HAP-1 (cell line): Measurements from ENCODE around the gene SYK.

ENCODE experiments used
- DNase-seq, 2 experiments: peaks; one replicate each; pipeline ENCODE4 v3.0.0-alpha.2; 2016 to 2020; ENCODE audit warnings: low spot score in 2 of 2
- H3K27me3 ChIP-seq: fragments of 250-450 bp; sonication (Bioruptor Pico); 2 replicates; pipeline ENCODE4 v1.5.1; 2020; ENCODE audit warnings: low read depth, mild to moderate bottlenecking, moderate library complexity
- H3K36me3 ChIP-seq: fragments of 250-450 bp; sonication (Bioruptor Pico); replicated peaks from 2 replicates; pipeline ENCODE4 v1.5.1; 2020; ENCODE audit warnings: mild to moderate bottlenecking
- H3K4me1 ChIP-seq: fragments of 250-450 bp; sonication (Bioruptor Pico); 2 replicates; pipeline ENCODE4 v1.5.1; 2020; ENCODE audit warnings: mild to moderate bottlenecking
- H3K4me3 ChIP-seq: fragments of 250-450 bp; sonication (Bioruptor Pico); 2 replicates; pipeline ENCODE4 v1.5.1; 2020; ENCODE audit warnings: mild to moderate bottlenecking, moderate library complexity
- H3K9me3 ChIP-seq: fragments of 250-450 bp; sonication (Bioruptor Pico); 2 replicates; pipeline ENCODE4 v1.5.1; 2020; ENCODE audit warnings: mild to moderate bottlenecking, moderate library complexity
- in situ Hi-C: fragments of 300-500 bp; cut with MboI; formaldehyde crosslinking; loops from 3 replicates; pipeline ENCODE4 v1.14.3; 2020; ENCODE audit warnings: low sequenced_read_pairs, inconsistent platforms, mixed read lengths

The SYK gene

DNA sequence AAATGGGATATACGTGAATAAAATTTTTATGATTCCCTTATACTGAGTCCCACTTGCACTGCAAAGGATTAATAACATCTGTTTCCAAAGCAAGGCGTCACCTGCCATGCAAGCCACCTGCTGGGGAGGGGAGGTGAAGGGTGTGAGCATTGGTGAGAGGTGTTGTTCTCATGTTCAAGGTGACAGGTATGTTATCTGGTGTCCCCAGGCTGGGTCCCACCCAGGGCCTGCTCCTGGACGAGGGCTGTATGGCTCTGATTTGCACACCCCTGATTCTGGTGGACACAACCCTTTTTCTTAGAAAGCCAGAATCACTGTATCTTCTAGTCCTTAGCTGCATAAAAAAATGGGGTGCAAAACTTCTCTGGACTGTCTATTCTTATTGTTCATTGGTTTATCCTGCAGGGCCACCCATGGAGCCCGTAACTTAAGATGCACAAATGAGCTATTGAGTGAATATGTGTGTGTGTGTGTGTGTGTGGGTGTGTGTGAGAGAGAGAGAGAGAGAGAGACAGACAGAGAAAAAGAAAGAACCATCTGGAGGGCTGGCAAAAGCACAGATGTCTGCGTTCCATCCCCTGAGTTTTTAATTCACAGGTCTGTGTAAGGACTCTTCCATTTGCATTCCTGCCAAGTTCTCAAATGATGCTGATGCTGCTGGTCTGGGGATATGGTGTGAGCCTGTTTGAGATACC, 53.7 kb downstream of the SYK start:
- H3K9me3 ChIP-seq = no peaks in the 10 kb centered on the region
- no peaks in the 10 kb centered on the region for H3K4me1 ChIP-seq
- H3K27me3 ChIP-seq = no peaks in the 10 kb centered on the region
- in situ Hi-C loops = no loop called here
- H3K36me3 ChIP-seq = no peaks in the 10 kb centered on the region
- DNase-seq = no peak
- H3K4me3 ChIP-seq = no peak overlapping the region

DNA sequence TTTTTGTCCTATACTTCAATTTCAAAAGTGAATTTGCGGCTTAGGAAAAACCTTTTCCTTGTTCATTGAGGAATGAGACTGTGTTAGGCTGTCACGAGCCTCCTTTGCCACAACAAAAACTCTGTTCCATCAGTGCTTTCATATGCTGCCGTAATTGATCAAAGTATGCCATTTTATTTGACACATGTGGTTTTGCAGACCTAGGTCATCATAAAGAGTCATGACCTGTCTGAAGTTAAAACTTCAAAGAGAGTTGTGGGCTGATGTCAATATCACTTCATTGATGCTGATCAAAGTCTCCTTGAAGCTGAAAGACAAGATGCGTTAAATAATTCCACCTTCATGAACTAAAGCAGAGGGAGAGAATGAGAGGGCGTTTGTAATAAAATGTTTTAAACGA, 55.5 kb downstream of the SYK start:
- no peaks in the 10 kb centered on the region for H3K4me1 ChIP-seq
- H3K9me3 ChIP-seq = no peaks in the 10 kb centered on the region
- H3K27me3 ChIP-seq = no peaks in the 10 kb centered on the region
- H3K4me3 ChIP-seq = no peak overlapping the region
- no peaks in the 10 kb centered on the region for H3K36me3 ChIP-seq
- no peak for DNase-seq
- in situ Hi-C loops = no loop called here

DNA sequence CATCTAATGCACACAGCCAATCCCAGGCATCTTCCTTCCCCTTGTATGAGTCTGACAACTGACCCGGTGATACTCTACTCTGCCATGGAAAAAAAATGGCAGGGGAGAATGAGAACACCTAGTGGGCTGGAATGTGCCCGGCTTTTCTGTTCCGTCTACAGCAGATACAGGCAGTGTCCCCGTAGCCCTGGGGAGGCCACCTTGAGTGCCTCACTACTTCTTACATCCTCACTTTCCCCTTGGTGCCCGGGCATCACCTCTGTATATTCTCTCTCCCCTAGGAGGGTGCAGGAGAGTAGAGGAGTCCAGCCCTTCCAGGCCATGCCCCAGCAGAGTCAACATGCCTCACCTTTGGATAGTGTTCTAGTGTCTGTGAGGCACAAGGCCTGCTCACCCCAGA, 56.2 kb downstream of the SYK start:
- in situ Hi-C loops = no loop called here
- Histone ChIP-seq H3K4me3 (no peak overlapping the region), H3K9me3 (no peaks in the 10 kb centered on the region), H3K27me3 (no peaks in the 10 kb centered on the region), H3K36me3 (no peaks in the 10 kb centered on the region), H3K4me1 (no peaks in the 10 kb centered on the region)
- DNase-seq = no peak

DNA sequence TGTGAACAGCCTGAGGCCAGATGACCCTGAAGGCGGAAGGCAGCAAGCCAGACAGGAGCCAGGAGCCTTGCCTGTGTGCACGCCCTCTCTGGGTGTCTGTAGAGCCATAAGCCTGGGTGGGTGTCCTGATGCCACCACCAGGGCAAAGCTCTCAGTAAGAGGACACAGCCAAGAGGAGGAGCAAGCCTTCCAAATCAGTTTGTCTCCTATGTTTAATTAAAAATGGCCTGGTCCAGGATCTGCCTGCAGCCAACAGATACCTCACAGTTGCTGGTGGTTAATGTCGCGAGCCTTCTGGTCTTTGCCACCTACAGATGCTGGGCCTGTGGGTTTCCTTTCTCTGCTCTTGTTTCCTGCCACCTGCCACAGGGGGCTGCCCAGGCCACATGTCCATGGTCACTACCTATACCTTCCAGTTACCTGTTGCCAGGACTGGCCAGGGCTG, 56.9 kb downstream of the SYK start:
- Histone ChIP-seq H3K36me3 (no peaks in the 10 kb centered on the region), H3K4me1 (no peaks in the 10 kb centered on the region), H3K27me3 (no peaks in the 10 kb centered on the region), H3K4me3 (no peak overlapping the region), H3K9me3 (no peaks in the 10 kb centered on the region)
- no peak for DNase-seq
- in situ Hi-C loops = no loop called here

DNA sequence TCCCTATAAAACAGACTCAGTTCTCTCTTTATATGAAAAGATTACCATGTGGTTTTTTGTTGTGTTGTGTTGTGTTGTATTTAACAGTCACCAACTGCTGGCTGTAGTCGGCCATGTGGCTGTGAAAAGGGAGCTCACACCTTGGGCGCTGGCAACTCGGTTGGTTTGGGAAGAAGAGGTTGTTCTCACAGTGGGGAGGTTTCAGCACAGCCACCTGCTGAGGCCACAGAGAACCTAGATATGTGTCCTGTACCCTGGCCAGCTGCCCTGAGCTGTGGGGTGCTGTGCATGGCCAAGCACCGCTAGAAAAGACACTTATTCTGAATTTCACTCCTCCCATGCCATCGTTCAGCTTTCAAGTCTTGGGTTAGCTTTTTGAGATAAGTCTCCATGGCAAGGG, 58.8 kb downstream of the SYK start:
- no peak overlapping the region for H3K4me3 ChIP-seq
- H3K9me3 ChIP-seq = no peaks in the 10 kb centered on the region
- in situ Hi-C loops = no loop called here
- no peak for DNase-seq
- H3K4me1 ChIP-seq = no peaks in the 10 kb centered on the region
- H3K36me3 ChIP-seq = no peaks in the 10 kb centered on the region
- H3K27me3 ChIP-seq = no peaks in the 10 kb centered on the region

DNA sequence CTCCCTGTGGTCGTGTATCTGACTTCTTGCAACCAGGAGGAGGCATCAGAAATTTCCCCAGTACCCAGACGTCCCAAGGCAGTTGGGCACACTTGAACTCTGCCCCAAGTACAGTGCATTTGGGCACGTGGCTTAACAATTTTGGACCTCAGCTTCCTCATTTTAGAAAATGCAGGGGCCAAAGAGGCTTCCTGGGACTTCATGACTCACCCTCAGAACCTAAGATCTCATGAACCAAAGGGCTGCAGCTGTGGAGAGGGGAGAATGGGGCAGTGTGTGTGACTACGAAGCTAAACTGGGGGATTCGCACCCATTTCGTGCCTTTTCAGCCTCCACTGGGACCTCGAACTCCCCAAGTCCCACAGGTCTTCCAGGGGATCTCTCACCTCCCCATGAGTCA, 59.2 kb downstream of the SYK start:
- Histone ChIP-seq H3K27me3 (no peaks in the 10 kb centered on the region), H3K36me3 (no peaks in the 10 kb centered on the region)
- in situ Hi-C loops = no loop called here

DNA sequence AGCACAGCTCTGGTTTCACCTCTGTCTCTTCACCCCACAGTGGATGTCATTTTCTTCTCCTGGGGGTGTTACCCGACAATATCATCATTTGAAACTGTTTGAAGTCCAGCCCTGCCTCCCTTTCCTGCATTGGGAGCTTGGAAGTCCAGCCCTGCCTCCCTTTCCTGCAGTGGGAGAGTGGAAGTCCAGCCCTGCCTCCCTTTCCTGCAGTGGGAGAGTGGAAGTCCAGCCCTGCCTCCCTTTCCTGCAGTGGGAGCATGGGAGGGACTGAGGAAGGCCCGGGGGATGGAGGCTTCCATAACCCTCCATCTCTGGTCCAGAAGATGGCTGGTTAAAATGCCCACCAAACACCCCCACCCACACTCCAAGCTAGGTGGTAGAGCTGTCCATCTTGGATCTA, 59.8 kb downstream of the SYK start:
- in situ Hi-C loops = no loop called here
- H3K4me3 ChIP-seq = no peak overlapping the region

More for the DNA sequence above, 59.2 kb downstream of the SYK start:
- Histone ChIP-seq H3K9me3 (no peaks in the 10 kb centered on the region), H3K4me1 (no peaks in the 10 kb centered on the region), H3K4me3 (no peak overlapping the region)
- DNase-seq = no peak

DNA sequence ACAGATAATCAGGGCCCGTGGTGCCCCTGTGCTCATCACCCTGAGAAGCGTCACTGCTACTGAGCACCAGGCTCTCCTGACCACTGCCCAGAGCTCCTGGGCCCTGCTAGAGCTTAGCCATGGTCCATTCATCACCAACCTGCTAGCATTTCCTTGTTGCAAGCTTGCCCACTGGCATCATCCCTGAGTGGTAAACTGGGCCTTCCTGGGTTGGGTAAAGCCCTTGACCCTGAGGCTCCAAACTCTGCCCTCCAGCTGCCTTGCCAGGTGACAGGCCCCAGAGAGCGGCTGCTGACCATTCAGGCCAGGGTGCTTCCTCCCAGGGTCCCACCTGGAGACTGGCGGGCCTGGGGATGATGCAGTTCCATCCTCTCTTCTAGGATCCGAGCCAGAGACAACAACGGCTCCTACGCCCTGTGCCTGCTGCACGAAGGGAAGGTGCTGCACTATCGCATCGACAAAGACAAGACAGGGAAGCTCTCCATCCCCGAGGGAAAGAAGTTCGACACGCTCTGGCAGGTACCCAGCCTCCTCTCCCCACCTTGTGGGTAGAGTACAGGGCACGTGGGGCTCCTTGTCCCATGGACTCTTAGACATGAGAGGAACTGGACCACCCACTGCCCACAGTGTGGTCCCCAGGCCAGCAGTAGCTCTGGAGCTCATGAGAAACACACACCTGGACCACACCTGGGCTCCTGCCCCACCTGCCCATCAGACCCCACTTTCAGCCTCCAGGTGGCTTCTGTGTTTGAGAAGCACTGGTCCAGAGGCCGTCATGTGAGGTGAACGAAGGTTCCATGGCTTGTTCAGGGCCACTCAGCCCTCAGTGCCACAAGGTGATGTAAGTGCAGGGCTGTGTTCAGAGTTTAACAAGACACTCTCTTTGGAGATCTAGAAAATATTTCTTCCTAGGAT, 60.5 kb downstream of the SYK start:
- DNase-seq = no peak
- Histone ChIP-seq H3K4me1 (no peaks in the 10 kb centered on the region), H3K36me3 (no peaks in the 10 kb centered on the region), H3K4me3 (no peak overlapping the region), H3K27me3 (no peaks in the 10 kb centered on the region), H3K9me3 (no peaks in the 10 kb centered on the region)
- in situ Hi-C loops = no loop called here

More for the DNA sequence above, 59.8 kb downstream of the SYK start:
- Histone ChIP-seq H3K9me3 (no peaks in the 10 kb centered on the region), H3K27me3 (no peaks in the 10 kb centered on the region), H3K4me1 (no peaks in the 10 kb centered on the region), H3K36me3 (no peaks in the 10 kb centered on the region)
- no peak for DNase-seq

DNA sequence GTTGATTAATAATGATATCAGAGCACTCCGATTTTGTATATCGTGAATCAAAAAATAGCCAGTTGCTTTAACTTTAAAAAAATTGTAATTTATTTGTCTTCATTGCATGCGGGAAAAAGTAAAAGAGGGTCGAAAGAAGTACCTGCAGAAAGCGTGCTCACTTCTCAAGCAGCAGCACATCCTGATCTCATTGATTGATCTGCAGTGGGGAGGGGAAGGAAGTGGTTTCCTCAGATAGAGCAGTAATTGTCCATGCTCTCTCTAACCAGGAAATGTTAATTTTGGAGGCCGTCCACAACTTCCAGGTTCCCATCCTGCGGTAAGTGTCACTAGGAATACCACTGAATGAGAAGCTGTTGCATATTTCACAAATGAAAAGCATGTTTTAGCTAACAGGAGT, 63.2 kb downstream of the SYK start:
- Histone ChIP-seq H3K4me1 (no peaks in the 10 kb centered on the region), H3K9me3 (no peaks in the 10 kb centered on the region), H3K27me3 (peaks cover 6% of the 10 kb centered on the region; the same call in 1 of the 2 replicates), H3K36me3 (no peaks in the 10 kb centered on the region), H3K4me3 (no peak overlapping the region)
- no peak for DNase-seq
- in situ Hi-C loops = no loop called here

DNA sequence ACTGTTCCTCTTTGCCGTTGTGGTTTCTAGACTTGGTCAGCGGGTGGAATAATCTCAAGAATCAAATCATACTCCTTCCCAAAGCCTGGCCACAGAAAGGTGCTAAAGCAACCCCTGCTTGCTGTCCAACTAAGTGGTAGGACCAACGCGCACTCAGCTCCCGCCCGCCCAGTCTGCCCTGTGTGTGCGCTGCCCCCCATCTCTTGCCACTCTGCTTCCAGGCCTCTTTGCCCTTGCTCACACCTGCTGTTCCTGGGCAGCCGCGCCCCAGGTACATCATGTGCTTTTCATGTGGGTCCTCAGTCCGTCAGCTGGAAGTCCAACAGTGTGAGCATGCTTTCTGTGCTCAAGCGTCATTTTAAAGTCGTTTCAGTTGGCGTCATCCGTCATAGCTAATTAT, 65.5 kb downstream of the SYK start:
- Histone ChIP-seq H3K4me1 (peaks cover 8% of the 10 kb centered on the region), H3K9me3 (no peaks in the 10 kb centered on the region), H3K4me3 (no peak overlapping the region), H3K27me3 (peaks cover 10% of the 10 kb centered on the region; the same call in 1 of the 2 replicates), H3K36me3 (no peaks in the 10 kb centered on the region)
- no peak for DNase-seq
- in situ Hi-C loops = no loop called here

DNA sequence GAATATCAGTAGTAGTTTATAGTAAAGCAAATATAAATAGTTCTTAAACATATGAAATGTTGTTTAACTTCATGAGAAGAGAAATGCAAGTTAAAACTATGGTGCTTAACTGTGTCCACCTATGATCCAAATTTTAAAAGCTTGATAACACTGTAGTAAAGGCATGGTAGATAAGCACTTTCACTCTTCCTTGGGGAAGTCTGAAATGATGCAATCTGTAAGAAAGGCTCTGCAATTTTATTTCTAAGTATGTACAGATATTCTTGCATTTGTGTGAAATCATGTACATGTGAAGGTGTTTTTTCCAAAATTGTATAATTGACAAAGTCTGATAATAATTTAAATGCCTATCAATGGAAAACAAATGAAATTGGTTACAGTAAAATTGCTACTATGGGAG, 66.9 kb downstream of the SYK start:
- no peak overlapping the region for H3K4me3 ChIP-seq
- H3K27me3 ChIP-seq = peaks cover 10% of the 10 kb centered on the region; the same call in 1 of the 2 replicates
- no peaks in the 10 kb centered on the region for H3K9me3 ChIP-seq
- in situ Hi-C loops = no loop called here
- no peak for DNase-seq
- H3K36me3 ChIP-seq = no peaks in the 10 kb centered on the region
- H3K4me1 ChIP-seq = peaks cover 8% of the 10 kb centered on the region

DNA sequence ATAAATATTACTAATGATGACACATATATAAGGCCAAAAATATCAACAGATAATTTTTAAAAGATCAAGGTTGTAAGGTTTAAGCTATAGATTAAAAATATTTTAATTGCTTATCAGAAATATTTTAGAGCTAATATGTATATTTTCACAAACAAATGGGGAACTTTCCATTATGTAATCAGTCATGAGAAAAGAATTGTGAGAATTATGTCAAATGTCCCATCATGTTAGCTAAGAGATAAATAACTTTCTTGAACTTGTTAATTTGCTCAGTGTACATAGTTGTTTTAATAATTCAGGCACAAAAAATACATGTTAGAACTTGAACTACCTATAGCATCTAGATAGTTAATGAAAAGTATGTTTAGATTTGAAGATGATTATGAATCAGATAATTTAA, 67.7 kb downstream of the SYK start:
- no peaks in the 10 kb centered on the region for H3K9me3 ChIP-seq
- no peaks in the 10 kb centered on the region for H3K36me3 ChIP-seq
- no peak for DNase-seq
- no peak overlapping the region for H3K4me3 ChIP-seq
- peaks cover 10% of the 10 kb centered on the region; the same call in 1 of the 2 replicates for H3K27me3 ChIP-seq
- H3K4me1 ChIP-seq = peaks cover 8% of the 10 kb centered on the region
- in situ Hi-C loops = no loop called here

DNA sequence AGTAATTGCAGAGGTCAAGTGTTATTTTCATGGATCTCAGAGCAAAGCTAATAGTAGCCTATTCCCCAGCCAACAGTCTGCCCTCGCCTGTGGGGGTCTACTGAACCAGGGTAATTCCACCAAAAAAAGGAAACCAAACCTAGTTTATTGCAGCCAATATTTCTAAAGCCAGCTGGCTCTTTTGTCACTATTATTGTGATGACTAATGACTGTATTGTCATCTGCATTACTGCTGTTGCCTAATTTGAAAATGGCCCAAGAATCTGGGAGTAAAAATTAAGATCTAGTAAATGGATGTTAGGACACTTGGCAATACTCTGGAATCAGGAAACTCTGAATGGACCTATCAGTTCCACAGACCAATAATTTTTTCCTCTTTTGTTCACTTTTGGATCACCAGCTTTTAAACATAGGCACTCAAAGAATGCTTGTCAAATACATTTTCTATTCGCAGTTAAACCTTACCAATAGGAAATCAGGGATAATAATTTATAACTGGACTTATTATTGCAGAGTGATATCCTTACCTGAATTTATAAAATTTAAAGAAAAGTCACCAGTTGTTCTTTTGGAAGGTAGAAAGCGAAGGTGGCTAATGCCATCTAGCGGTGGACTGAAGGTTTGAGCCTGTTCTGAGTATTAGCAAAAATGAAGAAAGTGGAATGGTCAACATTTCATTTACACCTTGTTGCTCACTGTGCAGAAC, 69.2 kb downstream of the SYK start:
- no peaks in the 10 kb centered on the region for H3K36me3 ChIP-seq
- H3K9me3 ChIP-seq = no peaks in the 10 kb centered on the region
- H3K4me1 ChIP-seq = peaks cover 8% of the 10 kb centered on the region
- peak; percentile 41 to 42 for DNase-seq
- peaks cover 10% of the 10 kb centered on the region; the same call in 1 of the 2 replicates for H3K27me3 ChIP-seq
- in situ Hi-C loops = loop anchor here (10.0 kb wide), 2 partner anchors 726 to 1276 kb away; no protein-coding TSS in a partner anchor
- no peak overlapping the region for H3K4me3 ChIP-seq
